Endodermal cell (in vitro differentiated cells): Measurements from ENCODE around the gene CDC42EP3. TPM values are rescaled to one million over a fixed set of nuclear protein-coding genes. Genes with fewer than 3 reads are reported as not detected.

Source experiments
- DNase-seq: peaks from one replicate; pipeline ENCODE4 v3.0.0-alpha.2; 2017
- H3K27ac ChIP-seq: 2 replicates; pipeline ENCODE4 v1.5.1; 2013; ENCODE audit warnings: mild to moderate bottlenecking, low read depth, low read length, moderate library complexity
- H3K27me3 ChIP-seq: 2 replicates; pipeline ENCODE4 v1.6.1; 2013; ENCODE audit warnings: mild to moderate bottlenecking, low read length, moderate library complexity; ENCODE audit not compliant: insufficient read depth, control insufficient read depth, poor library complexity, severe bottlenecking
- H3K36me3 ChIP-seq: 2 replicates; pipeline ENCODE4 v1.7.0; 2013; ENCODE audit warnings: mild to moderate bottlenecking, low read length, moderate library complexity; ENCODE audit not compliant: control insufficient read depth, insufficient read depth
- H3K4me1 ChIP-seq: one replicate; pipeline ENCODE4 v1.7.0; 2013; ENCODE audit warnings: low read length; ENCODE audit not compliant: control insufficient read depth, insufficient read depth
- H3K4me3 ChIP-seq: 2 replicates; pipeline ENCODE4 v1.5.1; 2013; ENCODE audit warnings: mild to moderate bottlenecking, low read length, moderate library complexity
- H3K9ac ChIP-seq: 2 replicates; pipeline ENCODE4 v1.6.1; 2013; ENCODE audit warnings: mild to moderate bottlenecking, low read length, moderate library complexity; ENCODE audit not compliant: poor library complexity, severe bottlenecking; ENCODE audit errors: extremely low read depth
- H3K9me3 ChIP-seq: 2 replicates; pipeline ENCODE4 v1.6.1; 2013; ENCODE audit warnings: mild to moderate bottlenecking, low read length, moderate library complexity; ENCODE audit not compliant: control insufficient read depth
- H3K27ac Mint-ChIP-seq: 2 replicates; pipeline ENCODE4 v1.8.0; 2020; ENCODE audit warnings: mixed read lengths
- H3K27me3 Mint-ChIP-seq: 2 replicates; pipeline ENCODE4 v1.8.0; 2021; ENCODE audit warnings: mild to moderate bottlenecking, mixed read lengths; ENCODE audit not compliant: insufficient read depth
- H3K36me3 Mint-ChIP-seq: 2 replicates; pipeline ENCODE4 v1.8.0; 2020; ENCODE audit warnings: low read depth, mixed read lengths
- H3K4me1 Mint-ChIP-seq: 2 replicates; pipeline ENCODE4 v1.8.0; 2020; ENCODE audit warnings: mixed read lengths
- H3K4me3 Mint-ChIP-seq: 2 replicates; pipeline ENCODE4 v1.8.0; 2020; ENCODE audit warnings: mild to moderate bottlenecking, moderate library complexity, mixed read lengths
- H3K9me3 Mint-ChIP-seq: 2 replicates; pipeline ENCODE4 v1.8.0; 2020; ENCODE audit warnings: mild to moderate bottlenecking, mixed read lengths
- WGBS, 2 experiments: methylation state at CpG; one replicate each; pipeline versions ENCODE4 v1.1.5 to v1.1.7; 2013; ENCODE audit warnings: missing lambda C conversion rate in 2 of 2, mixed read lengths in 1 of 2; ENCODE audit not compliant: insufficient coverage in 1 of 2, insufficient read length in 1 of 2; 5-methylcytosine and 5-hydroxymethylcytosine counted together
- total RNA-seq, 2 donors: library from RNA; stranded (reverse); fragmentation: NEBNext Ultra II Directional in 1 of 2; extraction: Animal tissue kit (Norgen Biotek cat#: 25700) in 1 of 2; gene quantifications; 2 replicates in 1 of 2; 3 replicates in 1 of 2; pipeline ENCODE4 v1.2.1, GENCODE V29; 2021
- TF ChIP-seq, protein P1 (sequence below): fragments of 200-600 bp; sonication (generic); conservative IDR thresholded peaks from 2 replicates; pipeline ENCODE4 v1.5.0; 2021; ENCODE audit warnings: antibody characterized with exemption, mild to moderate bottlenecking

The CDC42EP3 gene
- total RNA-seq, 2 donors from 2014 or later: 26.4 to 30.2 TPM

DNA sequence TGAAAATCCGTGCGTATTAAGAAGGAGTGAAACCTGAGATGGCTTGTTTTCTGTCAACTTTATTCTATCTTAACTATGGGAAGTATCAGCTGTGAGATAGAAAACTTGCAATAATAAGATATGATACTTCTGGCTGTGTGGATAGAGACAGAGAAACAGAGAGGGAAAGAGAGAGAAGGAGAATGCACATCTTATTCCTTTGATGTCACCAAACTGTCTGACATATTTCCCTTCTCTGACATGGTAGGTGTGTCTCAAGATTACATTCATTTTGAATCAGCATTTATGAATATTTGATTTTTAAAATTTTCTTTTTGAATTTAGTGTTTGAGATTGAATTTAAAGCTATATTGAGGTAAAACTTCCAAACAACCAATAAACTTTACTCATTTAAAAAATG is 69.4 kb downstream of the CDC42EP3 start:
- TF ChIP-seq, protein P1, sequence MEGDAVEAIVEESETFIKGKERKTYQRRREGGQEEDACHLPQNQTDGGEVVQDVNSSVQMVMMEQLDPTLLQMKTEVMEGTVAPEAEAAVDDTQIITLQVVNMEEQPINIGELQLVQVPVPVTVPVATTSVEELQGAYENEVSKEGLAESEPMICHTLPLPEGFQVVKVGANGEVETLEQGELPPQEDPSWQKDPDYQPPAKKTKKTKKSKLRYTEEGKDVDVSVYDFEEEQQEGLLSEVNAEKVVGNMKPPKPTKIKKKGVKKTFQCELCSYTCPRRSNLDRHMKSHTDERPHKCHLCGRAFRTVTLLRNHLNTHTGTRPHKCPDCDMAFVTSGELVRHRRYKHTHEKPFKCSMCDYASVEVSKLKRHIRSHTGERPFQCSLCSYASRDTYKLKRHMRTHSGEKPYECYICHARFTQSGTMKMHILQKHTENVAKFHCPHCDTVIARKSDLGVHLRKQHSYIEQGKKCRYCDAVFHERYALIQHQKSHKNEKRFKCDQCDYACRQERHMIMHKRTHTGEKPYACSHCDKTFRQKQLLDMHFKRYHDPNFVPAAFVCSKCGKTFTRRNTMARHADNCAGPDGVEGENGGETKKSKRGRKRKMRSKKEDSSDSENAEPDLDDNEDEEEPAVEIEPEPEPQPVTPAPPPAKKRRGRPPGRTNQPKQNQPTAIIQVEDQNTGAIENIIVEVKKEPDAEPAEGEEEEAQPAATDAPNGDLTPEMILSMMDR: no peak
- WGBS, 2 experiments: 93% methylated on average over 2 of the region's 2 CpGs; no CpG with 5 or more reads in 1 of the 2 experiments
- H3K4me3 Mint-ChIP-seq: no peak overlapping the region
- Histone ChIP-seq H3K9ac (no peak overlapping the region), H3K9me3 (peaks cover 7% of the 10 kb centered on the region), H3K27ac (no peak overlapping the region), H3K36me3 (no peaks in the 10 kb centered on the region), H3K27me3 (no peaks in the 10 kb centered on the region), H3K4me3 (no peak overlapping the region), H3K4me1 (no peaks in the 10 kb centered on the region)
- peaks cover 4% of the 10 kb centered on the region for H3K36me3 Mint-ChIP-seq
- H3K4me1 Mint-ChIP-seq: no peaks in the 10 kb centered on the region
- H3K9me3 Mint-ChIP-seq: peaks cover 16% of the 10 kb centered on the region
- peaks cover 8% of the 10 kb centered on the region for H3K27me3 Mint-ChIP-seq
- no peak overlapping the region for H3K27ac Mint-ChIP-seq
- DNase-seq: no peak

DNA sequence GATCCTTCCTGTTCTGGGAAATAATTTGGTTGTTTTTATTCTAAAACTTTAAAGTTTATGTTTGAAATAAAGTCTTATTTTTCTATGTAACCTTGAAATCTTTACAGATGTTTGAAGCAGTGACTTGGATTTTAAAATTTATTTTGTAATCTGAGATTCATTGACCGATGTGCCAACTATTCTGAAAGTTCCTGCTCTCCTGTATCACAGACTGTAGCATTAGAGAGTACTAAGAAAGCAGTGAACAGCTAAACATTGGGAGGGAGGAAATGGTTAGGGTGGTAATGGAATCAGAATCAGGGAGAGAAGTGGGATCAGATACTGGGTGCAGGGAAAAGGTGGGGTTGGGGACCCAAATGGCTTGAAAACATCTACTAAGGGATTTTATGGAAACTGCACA is 69.9 kb downstream of the CDC42EP3 start:
- Histone ChIP-seq H3K36me3 (no peaks in the 10 kb centered on the region), H3K27ac (no peak overlapping the region), H3K4me1 (no peaks in the 10 kb centered on the region), H3K4me3 (no peak overlapping the region), H3K9me3 (peaks cover 7% of the 10 kb centered on the region), H3K27me3 (no peaks in the 10 kb centered on the region), H3K9ac (no peak overlapping the region)
- Mint-ChIP-seq H3K4me1 (no peaks in the 10 kb centered on the region), H3K9me3 (peaks cover 19% of the 10 kb centered on the region), H3K27me3 (peaks cover 8% of the 10 kb centered on the region), H3K27ac (no peak overlapping the region), H3K36me3 (peaks cover 4% of the 10 kb centered on the region), H3K4me3 (no peak overlapping the region)
- 91 to 100% methylated on average over 1 of the region's 1 CpG for WGBS, 2 experiments
- no peak for DNase-seq
- TF ChIP-seq, protein P1: no peak

DNA sequence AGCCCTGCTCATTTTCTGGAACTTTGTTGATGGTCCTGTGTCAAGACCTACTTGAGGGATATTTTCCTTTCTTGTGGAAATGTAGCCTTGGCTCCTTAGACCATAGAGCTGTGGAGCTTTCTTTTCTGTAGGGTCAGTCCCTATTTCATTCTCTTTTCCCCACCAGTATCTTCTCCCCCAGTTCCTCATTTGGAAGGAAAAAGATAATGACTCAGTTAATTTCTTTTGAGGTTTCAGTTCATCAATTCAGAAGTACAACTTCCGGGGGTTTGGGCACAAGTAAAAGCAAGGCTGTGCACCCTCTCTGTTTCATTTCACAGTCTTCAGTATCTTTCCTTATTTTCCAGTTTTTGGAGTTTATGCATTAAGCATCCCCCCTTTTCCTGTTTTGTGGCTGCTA is 70.7 kb downstream of the CDC42EP3 start:
- no peaks in the 10 kb centered on the region for H3K4me1 ChIP-seq
- peaks cover 8% of the 10 kb centered on the region for H3K36me3 Mint-ChIP-seq

More for the DNA sequence above, 70.7 kb downstream of the CDC42EP3 start:
- peaks cover 22% of the 10 kb centered on the region for H3K9me3 Mint-ChIP-seq
- no peaks in the 10 kb centered on the region for H3K27me3 ChIP-seq
- WGBS, 2 experiments: 89 to 91% methylated on average over 1 of the region's 1 CpG
- H3K9ac ChIP-seq: no peak overlapping the region
- peaks cover 8% of the 10 kb centered on the region for H3K27me3 Mint-ChIP-seq
- no peak overlapping the region for H3K4me3 ChIP-seq
- TF ChIP-seq, protein P1: no peak
- no peak overlapping the region for H3K4me3 Mint-ChIP-seq
- DNase-seq: no peak
- H3K4me1 Mint-ChIP-seq: no peaks in the 10 kb centered on the region
- no peak overlapping the region for H3K27ac ChIP-seq
- no peak overlapping the region for H3K27ac Mint-ChIP-seq
- no peaks in the 10 kb centered on the region for H3K36me3 ChIP-seq
- H3K9me3 ChIP-seq: peaks cover 1% of the 10 kb centered on the region
